Lower lobe of right lung (tissue), 2 donors: ENCODE measurements around the gene WDR86. TPM values are rescaled to one million over a fixed set of nuclear protein-coding genes. Genes with fewer than 3 reads are reported as not detected.

ENCODE experiments used
- ATAC-seq, 2 donors: fragments of 200-7000 bp; cut with Tn5 transposase; one replicate each; pipeline ENCODE4 v1.9.1; 2020 to 2022; ENCODE audit warnings: mild to moderate bottlenecking in 2 of 2, moderate library complexity in 2 of 2
- DNase-seq: peaks from one replicate; pipeline ENCODE4 v3.0.0-alpha.2; 2020
- H3K27ac ChIP-seq: fragments of 200-600 bp; one replicate; pipeline ENCODE4 v1.8.0; 2022
- H3K27me3 ChIP-seq: fragments of 200-600 bp; one replicate; pipeline ENCODE4 v1.8.0; 2022; ENCODE audit warnings: low read depth
- H3K36me3 ChIP-seq: fragments of 200-600 bp; one replicate; pipeline ENCODE4 v1.8.0; 2022; ENCODE audit warnings: mild to moderate bottlenecking
- H3K4me1 ChIP-seq: fragments of 200-600 bp; one replicate; pipeline ENCODE4 v1.8.0; 2022
- H3K4me3 ChIP-seq: fragments of 200-600 bp; one replicate; pipeline ENCODE4 v1.8.0; 2022; ENCODE audit warnings: mild to moderate bottlenecking
- H3K9me3 ChIP-seq: fragments of 200-600 bp; one replicate; pipeline ENCODE4 v1.8.0; 2022
- intact Hi-C: fragments of 100-400 bp; cut with DNase I; formaldehyde crosslinking; loops from one replicate; pipeline ENCODE4 v1.11.0; 2022
- total RNA-seq: library from RNA; stranded (reverse); fragmentation: NEBNext Ultra II Directional; extraction: Animal tissue kit (Norgen Biotek cat#: 25700); gene quantifications from one replicate; pipeline ENCODE4 v1.2.1, GENCODE V29; 2021
- TF ChIP-seq, protein P1 (sequence below): fragments of 200-600 bp; IDR thresholded peaks from one replicate; pipeline ENCODE4 v1.8.0; 2022; ENCODE audit warnings: antibody characterized with exemption, mild to moderate bottlenecking
- donor health status: DM: no; HTN: yes; CAD: no; lungs with severe emphysema.

Gene WDR86
- total RNA-seq, 1 donor from 2014 or later = 4.4 TPM

DNA sequence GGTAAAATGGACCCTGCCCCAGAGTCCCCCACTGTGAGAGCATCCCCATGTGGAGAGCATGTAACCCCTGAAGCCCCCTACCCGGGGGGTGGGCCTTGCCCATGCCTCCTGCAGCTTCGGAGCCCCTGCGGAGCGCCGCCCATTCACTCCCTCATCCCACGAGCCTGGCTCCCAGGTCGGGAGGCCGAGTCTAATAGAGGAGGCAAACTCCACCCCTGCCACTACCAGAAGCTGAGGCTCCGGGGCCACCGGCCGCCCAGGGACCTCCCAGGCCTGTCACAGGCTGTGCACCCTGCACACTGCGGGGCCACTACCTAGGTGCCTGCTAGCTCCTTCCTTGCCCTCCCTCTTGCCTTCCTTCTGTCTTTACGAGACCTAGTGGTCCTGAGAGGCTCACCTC, 17.4 kb downstream of the WDR86 start:
- H3K4me1 ChIP-seq = no peaks in the 10 kb centered on the region
- DNase-seq (peak; percentile 34), ATAC-seq (no peak)
- TF ChIP-seq, protein P1, sequence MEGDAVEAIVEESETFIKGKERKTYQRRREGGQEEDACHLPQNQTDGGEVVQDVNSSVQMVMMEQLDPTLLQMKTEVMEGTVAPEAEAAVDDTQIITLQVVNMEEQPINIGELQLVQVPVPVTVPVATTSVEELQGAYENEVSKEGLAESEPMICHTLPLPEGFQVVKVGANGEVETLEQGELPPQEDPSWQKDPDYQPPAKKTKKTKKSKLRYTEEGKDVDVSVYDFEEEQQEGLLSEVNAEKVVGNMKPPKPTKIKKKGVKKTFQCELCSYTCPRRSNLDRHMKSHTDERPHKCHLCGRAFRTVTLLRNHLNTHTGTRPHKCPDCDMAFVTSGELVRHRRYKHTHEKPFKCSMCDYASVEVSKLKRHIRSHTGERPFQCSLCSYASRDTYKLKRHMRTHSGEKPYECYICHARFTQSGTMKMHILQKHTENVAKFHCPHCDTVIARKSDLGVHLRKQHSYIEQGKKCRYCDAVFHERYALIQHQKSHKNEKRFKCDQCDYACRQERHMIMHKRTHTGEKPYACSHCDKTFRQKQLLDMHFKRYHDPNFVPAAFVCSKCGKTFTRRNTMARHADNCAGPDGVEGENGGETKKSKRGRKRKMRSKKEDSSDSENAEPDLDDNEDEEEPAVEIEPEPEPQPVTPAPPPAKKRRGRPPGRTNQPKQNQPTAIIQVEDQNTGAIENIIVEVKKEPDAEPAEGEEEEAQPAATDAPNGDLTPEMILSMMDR = no peak
- no peak overlapping the region for H3K27ac ChIP-seq
- H3K27me3 ChIP-seq = no peaks in the 10 kb centered on the region
- intact Hi-C loops = no loop called here
- no peaks in the 10 kb centered on the region for H3K36me3 ChIP-seq
- H3K9me3 ChIP-seq = no peaks in the 10 kb centered on the region
- H3K4me3 ChIP-seq = no peak overlapping the region

GRCh38 chr7:151392002-151392401, 17.8 kb downstream of the WDR86 start:
- no peak overlapping the region for H3K4me3 ChIP-seq
- intact Hi-C loops = no loop called here
- ATAC-seq (no peak), DNase-seq (peak; percentile 42)
- no peak overlapping the region for H3K27ac ChIP-seq
- H3K27me3 ChIP-seq = no peaks in the 10 kb centered on the region
- H3K36me3 ChIP-seq = no peaks in the 10 kb centered on the region
- H3K4me1 ChIP-seq = no peaks in the 10 kb centered on the region
- TF ChIP-seq, protein P1 = no peak
- no peaks in the 10 kb centered on the region for H3K9me3 ChIP-seq

DNA sequence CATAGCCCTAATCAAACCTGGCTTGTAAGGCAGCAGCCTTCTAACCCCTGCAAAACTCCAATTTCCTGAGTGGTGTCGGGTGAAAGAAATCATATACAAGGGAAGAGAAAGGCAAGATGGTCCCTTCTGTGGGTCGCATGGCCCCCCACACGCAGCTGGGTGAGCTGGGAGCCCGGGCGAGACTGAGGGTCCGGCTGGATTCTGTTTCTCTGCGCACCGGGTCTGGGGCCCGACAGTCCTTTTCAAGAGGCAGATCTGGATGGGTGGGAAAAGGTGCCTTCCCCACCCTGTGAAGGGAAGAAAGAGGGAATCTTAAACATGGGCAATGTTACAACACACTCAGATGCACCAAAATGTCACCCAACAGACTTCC, 18.5 kb downstream of the WDR86 start:
- DNase-seq (peak; percentile 3), ATAC-seq (no peak)
- intact Hi-C loops = no loop called here
- no peak overlapping the region for H3K27ac ChIP-seq
- TF ChIP-seq, protein P1 = no peak
- H3K27me3 ChIP-seq = peaks cover under 1% of the 10 kb centered on the region
- no peaks in the 10 kb centered on the region for H3K9me3 ChIP-seq
- H3K36me3 ChIP-seq = no peaks in the 10 kb centered on the region
- no peak overlapping the region for H3K4me3 ChIP-seq
- peaks cover 4% of the 10 kb centered on the region for H3K4me1 ChIP-seq

DNA sequence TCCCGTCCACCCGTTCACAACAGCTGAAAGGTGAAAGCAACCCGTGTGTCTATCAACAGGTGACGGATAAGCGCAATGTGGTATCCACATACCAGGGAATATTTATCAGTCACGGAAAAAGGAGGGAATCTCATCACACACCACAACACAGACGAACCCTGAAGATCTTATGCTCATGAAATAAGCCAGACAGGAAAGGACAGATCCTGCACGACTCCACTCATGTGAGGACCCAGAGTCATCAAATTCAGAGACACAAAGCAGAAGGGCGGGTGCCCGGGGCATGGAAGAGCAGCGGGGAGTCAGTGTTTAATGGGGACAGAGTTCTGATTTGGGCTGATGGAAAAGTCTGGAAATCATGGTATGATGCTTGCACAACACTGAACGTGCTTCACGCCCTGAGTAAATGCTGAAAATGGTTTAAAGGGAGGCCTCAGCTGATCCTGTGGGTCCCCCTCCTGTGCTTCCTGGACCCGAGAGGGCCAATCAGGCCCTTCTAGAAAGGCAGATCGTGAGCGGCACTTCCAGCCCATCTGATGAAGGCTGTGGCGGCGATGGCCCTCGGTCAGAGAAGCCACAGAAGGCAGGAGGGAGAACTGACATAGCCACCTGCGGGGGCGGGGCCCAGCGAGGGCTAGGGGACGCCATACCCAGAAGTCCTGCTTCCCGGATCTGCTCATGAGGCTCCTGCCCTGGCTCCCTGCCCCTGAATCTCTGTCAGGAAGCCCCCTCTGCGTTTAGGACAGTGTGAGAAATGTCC, 19.1 kb downstream of the WDR86 start:
- peak; percentile 35 for DNase-seq
- Histone ChIP-seq H3K4me1 (peaks cover 5% of the 10 kb centered on the region), H3K36me3 (no peaks in the 10 kb centered on the region), H3K4me3 (no peak overlapping the region), H3K27ac (no peak overlapping the region), H3K27me3 (peaks cover 3% of the 10 kb centered on the region), H3K9me3 (no peaks in the 10 kb centered on the region)
- intact Hi-C loops = no loop called here
- ATAC-seq = no peak
- TF ChIP-seq, protein P1 = no peak

- DNase-seq (peak; percentile 27), ATAC-seq (no peak)
- Histone ChIP-seq H3K27ac (no peak overlapping the region), H3K36me3 (no peaks in the 10 kb centered on the region), H3K27me3 (peaks cover 3% of the 10 kb centered on the region), H3K9me3 (no peaks in the 10 kb centered on the region), H3K4me1 (peaks cover 5% of the 10 kb centered on the region), H3K4me3 (no peak overlapping the region)
- TF ChIP-seq, protein P1 = no peak
- intact Hi-C loops = no loop called here
Measured at GRCh38 chr7:151389768-151390597, 19.9 kb downstream of the WDR86 start.
